Hematopoietic multipotent progenitor cell treated with erythropoietin and hydrocortisone succinate and interleukin-3 and kit ligand, for 4 days (in vitro differentiated cells): Measurements from ENCODE around the gene KMO.

ENCODE experiments used
- DNase-seq: peaks from one replicate; pipeline ENCODE4 v3.0.0-alpha.2; 2015

Gene KMO

DNA sequence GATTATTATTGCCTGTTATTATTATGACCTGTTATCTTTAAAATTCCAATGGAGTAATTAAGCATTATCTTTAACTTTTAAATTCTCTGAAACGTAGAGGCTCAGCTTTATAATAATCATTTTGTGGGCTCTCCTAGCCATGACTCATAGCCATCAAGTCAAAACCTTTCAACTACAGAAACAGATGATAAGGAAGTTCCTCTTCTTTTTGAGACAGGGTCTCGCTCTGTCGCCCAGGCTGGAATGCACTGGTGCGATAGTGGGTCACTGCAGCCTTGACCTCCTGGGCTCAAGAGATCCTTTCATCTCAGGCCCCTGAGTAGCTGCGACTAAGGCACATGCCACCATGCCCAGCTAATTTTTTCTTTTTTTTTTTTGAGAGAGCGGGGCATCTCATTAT, 64.5 kb downstream of the KMO start:
- peak; percentile 16 for DNase-seq

DNA sequence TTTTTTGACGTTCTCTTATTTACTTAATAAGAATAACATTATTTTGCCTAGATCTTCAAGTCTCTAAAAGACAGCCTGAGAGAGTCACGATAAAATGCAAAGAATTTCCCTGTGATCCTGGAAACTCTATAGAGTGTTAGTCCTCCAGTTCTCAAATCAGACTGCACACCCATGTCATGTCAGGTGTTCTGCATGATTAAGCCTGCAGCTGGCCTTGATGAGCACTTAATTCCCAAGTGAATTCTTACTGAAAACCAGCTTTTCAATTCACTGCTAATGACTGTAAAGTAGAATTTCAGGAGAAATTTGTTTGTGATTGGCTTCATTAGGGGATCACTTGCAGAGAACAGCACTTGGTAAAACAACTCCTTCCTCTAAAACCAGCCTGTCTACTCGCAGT, 66.1 kb downstream of the KMO start:
- DNase-seq: no peak

DNA sequence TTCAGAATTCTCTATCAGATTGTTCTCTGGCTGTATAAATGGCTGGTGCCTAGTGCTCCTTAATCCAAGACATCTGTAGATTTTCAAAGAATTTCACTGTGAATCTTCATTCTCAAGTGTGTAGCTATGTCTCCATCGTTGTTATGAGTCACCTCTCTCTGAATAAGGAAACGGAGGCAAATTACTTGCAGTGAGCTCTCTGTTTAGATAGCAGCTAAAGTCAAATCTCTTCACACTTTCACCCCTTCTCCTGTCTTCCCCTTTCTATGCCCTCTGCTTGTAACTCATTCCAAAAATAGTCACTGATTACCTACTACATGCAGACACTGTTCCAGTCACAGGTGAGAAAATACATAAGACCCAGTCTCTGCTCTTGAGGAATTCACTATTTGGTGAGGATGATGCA, 68.3 kb downstream of the KMO start:
- no peak for DNase-seq

DNA sequence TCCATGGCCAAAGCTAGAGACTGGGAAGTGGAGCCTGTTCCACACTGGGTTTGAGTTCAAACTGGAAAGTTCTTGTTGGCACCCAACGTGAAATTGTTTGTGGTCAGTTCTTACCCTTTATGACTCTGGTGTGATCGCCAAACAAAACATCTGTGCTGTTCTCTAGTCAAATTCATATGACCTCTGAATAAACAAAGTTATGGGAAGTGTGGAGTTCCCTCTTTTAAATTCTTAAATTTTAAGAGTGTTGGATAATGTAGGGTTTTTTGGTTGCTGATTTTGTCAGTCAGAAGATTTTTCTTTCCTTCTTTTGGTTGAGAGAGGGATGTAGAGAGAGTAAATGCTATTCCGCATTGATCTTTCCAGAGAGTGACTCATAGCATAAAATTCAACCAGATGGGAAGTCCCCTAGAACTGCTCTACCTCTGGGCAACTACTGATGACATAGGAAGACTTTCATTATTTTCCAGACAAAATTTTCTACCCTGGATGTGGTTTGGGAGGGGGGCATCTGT, 71.6 kb downstream of the KMO start:
- no peak for DNase-seq

DNA sequence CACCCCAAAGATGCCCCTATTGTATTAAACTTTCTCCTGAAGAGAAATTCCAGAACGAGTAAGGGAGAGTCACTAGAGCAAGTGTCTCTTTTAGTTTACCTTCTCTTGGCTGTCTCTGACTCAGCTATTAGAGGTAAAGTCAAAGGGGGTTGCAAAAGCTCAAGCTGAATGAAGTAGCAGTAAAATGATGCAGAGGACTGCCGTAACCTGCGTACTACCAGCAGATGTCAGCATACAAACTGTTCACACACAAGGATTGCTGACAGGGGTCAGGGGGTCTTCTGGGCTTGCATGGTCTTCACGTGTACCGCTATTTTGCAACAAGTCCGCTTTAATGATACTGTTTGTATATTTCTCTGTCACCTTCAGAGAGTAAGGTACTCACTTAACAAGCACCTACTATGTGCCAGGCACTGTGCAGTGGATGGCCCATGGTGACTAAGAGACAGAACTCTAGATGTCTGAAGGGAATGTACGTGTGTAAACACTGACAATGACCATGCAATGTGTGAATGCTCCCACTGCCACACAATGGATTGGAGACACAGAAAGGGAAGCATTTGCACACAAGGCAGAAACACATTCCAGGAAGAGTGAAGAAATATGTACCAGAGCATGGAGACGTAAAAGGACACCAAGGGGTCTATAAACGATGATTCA, 73.1 kb downstream of the KMO start:
- peak; percentile 42 for DNase-seq

DNA sequence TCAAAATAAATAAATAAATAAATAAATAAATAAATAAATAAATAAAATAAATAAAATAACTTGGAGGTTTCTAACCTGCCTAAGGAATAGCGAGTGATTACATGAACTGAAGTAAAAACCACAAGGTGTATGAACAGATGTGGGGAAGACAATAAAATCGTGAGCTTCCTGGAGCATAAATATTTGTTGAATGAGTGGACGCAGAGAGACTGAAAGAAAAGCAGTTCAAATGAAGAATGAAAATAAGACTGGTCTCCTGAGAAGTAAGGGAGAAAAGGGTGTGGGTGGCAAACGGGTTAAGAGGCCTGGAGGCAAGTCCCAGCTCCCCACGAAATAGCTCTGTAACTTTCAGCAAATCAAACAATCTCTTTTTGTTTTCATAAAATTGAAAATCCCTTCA, 74.4 kb downstream of the KMO start:
- DNase-seq: no peak

DNA sequence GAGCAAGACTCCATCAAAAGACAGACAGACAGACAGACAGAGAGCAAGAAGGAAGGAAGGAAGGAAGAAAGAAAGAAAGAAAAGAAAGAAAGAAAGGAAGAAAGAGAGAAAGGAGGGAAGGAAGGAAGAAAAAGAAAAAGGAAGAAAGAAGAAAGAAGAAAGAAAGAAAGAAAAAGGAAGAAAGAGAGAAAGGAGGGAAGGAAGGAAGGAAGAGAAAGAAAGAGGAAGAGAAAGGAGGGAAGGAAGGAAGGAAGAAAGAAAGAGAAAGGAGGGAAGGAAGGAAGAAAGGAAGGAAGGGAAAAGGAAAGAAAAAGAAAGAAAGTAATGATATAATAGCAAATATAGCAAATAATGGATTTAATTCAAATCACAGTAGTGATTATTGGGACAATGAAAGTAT, 75.3 kb downstream of the KMO start:
- DNase-seq: no peak

DNA sequence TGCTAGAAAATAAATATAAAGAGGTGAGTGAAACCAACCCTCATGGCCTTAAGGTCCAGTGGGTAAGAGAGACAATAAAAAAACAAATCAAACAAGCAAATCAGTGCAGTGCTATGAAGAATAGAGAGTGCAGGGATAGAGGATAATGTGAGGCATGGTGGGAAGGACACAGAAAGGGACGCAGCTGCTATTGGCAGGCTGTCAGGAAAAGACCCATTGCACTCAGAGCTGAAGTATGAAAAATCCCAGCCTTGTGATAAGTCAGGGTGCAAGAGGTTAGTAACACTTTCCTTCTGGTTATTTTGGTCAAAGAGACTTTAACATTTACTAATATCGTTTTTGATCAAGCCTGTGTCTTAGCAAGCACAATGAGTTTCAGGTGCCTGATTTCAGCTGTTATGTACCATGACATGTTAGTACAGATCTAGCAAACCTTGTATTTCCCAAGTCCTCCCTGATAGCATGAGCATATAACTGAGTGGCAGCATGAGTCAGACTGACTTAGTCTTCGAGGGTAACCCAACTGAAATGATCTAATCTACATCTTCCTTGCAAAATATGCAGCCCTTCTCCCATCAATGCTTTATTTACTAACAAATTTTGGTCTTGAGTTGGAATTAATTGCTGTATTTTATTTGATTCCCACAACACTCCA, 76.3 kb downstream of the KMO start:
- no peak for DNase-seq

DNA sequence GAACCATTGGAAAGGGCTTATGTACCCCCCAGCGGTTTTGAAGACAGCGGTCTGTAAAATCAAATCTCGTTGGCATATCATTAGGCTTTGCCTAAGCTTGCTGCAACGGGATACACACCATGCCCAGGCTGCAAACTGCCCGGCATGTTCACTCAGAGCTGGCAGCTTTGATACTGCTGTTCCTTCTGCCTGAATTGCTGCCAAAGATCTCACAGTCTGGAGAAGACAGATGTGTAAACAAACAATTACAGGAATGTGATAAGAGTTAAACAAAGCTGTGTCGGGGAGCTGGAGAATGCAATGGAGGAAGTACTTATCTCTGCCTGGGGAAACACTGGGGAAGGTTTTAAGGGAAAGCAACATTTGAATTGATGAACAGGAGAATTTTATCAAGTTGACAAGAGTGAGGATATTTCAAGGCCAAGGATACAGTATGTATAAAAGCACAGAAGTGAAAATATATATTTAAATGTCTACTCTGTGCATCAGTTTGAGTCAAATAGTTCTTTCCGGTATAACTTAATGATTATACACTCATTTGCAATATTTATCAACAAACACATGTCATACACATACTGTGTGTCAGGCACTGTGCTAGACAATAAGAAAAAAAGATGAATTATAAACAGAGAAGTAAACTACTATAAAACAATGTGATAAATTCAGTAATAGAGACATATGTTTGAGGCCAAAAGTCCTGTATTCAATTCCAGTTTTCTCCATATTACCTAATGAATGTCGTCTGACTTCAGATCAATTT, 78.1 kb downstream of the KMO start:
- DNase-seq: no peak

DNA sequence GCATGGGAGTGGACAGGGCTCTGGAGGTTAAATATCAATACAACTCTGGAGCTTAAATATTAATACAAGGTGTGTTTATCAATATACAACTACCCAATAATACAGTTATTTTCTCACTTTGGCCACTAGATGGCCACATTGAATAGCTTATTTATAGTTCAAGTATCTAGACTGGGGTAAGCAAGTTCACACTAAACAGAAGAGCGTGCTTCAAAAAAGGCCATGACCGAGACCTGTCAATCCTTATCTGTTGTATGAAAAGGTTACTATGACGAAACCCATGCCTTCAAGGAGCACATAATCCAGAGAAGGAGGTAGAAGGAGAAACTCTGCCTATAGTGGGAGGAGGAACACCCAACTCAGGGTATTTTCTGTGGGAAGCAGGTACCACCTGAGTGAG, 78.9 kb downstream of the KMO start:
- DNase-seq: peak; percentile 88

DNA sequence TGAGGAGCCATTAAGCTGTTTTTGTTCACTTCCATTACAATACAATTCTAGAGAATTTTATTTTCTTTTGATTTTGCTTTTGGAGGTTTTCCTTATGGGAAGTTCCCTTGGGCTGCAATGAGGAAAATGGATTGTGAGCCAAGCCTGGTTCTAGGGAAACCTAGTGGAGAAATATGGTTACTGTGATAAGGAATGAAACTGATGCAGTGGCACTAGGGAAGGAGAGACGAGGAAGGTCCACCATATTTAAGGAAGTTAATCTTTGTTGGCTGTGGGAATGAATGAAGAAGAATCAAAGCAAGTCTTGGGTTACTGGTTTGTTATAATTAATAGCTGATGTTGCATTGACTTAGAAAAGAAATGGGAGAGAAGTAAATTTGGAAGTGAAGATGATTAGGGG, 79.6 kb downstream of the KMO start:
- DNase-seq: no peak

DNA sequence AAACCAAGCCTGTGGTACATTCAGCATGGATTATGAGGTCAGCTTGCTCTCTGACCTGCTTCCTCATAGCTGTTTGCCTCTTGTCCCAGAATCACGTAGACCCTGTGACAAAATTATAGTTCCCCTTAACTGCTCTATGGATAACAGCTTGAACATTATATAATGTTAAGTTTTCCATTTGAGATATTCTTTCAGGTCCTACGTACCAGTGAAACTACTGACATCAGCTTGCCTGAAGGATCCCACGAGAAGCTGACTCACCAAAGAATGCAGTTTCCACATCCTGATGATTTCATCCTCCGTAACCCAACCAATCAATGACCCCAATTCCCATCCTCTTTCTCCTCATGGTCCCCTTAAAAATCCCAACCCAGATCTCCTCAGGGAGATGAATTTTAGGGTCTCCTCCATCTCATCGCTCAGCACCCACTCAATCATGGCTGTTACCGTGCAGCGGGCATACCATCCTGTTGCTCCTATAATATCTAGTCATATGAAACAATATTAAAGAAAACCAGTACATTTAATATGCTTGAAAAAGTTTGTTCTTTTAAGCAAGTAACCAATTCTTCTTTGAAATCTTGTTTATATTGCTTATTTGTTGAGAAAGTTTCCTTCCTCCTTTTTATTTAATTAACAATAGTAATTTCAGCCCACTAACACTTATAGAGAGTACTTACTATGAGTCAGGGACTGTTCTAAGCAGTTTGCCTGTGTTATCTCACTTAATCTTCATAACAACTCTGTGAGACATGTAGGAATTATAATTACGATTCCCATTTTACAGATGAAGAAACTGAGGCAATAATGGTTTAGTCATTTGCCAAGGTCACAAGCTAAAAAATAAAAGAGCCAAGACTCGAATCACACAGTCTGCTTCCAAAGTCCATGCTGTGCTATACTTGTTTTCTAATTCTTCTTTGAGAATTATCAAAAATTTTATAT, 80.6 kb downstream of the KMO start:
- no peak for DNase-seq

DNA sequence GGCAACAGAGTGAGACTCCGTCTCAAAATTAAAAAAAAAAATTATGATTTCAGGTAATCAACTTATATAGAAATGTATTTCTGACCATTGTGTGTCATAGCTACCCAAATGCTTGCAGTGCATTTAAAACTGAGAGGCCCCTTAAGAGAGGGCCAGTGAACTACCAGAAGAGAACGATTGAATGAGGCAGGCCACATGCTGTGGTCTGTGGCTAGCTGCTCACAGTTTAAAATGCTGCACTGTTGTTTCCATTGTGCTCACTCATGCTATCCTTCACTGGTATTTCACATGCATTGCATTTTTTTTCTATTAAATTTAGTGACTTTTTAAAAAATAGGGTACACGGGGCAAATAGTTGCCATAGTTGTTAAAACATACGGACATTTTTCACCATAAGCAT, 82.0 kb downstream of the KMO start:
- DNase-seq: no peak

DNA sequence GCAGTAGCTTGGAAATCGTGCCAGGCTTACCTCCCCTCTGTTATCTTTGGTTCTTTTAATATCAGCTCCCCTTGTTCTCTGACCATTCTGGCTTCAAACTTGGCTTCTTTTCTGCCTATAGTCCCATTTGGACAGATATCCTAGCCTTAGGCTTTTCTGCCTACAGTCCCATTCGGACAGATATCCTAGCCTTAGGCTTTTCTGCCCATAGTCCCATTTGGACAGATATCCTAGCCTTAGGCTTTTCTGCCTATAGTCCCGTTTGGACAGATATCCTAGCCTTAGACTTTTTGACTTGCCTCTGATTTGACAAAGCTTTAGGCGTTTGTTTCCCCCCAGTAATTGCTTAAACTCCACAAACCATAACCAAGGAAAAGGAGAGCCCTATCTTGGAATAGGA, 82.4 kb downstream of the KMO start:
- DNase-seq: no peak

DNA sequence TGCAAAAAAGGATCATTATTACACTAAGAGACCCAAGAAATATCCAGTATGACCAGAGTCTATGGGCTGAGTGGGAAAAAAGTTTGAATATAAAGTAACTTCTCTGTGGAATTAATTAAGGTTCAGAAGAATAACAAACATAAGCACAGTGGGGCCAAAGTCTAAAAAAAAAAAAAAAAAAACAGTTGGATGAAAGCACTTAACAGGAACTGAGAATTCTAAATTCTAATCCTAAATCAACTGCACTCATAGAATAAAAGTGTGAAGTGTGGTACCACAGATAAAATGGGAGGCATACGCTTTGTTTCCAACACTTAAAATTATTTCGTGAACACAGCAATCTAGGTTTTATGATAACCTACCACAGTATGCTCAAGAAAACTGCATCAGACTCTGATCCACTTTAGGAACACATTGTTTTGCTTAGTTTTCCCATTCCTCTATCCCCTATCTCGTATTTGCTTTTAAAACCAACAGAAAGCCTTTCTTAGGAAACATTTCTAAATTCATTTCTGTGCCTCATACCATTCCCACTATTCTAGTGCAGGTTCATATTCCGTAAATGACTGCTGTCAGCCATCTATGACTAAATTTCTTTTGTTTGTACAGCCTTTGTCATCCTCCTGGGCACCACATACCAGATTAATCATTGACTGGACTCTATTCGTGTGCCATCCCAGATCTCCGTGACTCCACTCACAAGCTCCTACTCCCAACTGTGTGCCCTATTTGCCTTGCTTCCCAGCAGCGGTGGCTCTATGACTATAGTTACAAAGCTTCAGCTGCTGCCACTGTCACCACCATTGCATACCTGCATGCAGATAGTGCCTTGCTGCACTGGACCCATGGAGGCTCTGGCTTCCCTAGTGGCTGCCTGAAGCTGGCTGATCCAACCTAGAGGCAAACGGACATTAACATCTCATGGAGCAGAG, 83.1 kb downstream of the KMO start:
- DNase-seq: no peak

DNA sequence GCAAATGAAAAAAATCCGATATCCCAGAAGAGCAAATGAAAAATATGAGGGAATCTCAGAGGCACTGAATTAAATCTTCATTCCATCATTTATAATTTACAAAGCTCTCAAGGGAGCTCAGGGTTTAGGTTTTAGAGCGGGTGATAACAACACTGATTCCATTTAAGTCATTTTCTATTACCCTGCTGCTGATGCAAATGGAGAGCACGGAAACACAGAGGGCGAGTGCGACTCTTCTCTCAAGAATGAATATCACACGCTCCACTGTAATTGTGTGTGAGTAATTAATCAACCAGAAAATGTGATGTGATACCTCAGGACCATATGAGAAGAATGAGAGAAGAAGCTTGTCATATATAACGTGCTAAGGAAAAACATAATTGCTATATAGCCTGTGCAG, 85.2 kb downstream of the KMO start:
- DNase-seq: no peak

DNA sequence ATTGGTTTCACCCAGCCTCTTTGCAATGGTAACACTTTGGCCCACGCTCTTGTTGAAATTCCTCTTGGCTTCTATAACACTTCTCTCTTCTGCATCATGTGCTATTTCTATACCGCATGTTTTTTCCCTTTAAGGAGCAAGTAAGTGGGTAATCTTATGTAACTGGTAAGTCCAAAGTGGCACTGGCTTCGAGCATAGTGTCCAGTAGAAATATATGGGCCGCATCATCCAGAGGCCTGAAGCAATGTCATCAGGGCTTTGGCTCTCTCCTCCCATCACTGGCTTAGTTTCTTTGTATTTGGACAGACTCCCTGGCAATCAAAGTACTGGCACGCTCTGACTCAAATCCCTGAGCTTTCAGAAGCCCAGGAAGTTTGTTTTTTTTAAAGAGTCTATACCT, 90.5 kb downstream of the KMO start:
- DNase-seq: no peak

DNA sequence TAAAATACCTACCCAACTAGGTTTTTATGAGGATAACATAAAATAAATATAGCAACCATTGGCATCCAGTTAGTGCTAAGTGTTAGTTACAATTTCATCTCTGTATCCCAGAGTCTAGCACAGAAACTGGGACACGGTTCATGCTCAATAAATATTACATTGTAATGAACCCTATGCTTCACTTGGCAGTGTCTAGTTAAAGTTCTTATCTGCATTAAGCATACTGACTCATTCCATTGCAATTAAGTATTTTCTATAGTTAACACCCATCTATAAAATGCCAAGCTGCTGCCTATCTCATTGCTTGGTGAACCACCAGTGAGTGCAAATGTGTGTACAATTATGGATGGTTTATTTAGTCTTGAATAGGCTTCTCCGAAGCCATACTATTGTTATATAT, 92.8 kb downstream of the KMO start:
- peak; percentile 51 for DNase-seq

DNA sequence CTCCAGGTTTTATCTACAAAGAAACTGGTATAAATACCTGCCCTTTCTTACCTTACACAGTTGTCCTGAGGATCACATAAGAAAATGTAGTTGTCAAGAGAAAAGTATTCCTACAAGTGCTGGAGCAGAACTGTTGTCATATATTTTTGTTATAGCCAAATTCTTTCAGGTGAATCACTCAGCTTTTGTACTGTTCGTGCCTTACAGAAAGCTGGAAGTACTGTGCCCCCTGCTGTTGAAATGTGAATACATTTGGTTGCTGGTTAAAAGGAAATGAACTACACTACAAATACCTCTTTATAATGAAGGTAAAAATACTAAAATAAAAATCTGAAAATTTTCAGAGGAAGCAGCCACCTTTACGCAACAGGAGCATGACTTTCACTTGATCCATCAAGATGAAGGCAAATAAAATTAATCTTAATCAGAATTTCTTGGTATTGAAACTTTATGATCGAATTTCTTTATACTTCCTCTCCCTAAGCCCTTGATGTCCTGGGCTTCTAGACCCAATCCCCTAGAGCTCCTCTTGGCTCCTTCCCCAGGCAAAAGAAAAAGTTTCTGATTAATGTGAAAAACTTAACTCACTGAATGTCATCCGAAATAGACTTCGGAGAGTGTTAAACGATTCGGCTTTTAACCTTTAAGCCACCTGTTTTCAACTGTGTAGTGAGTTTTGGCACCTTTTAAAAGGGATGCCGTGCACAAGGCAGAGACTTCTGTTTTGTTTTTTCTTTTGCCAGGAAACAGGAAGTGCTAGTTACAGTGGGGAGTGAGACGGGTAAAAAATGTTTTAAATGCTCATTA, 95.5 kb downstream of the KMO start:
- DNase-seq: peak; percentile 85

DNA sequence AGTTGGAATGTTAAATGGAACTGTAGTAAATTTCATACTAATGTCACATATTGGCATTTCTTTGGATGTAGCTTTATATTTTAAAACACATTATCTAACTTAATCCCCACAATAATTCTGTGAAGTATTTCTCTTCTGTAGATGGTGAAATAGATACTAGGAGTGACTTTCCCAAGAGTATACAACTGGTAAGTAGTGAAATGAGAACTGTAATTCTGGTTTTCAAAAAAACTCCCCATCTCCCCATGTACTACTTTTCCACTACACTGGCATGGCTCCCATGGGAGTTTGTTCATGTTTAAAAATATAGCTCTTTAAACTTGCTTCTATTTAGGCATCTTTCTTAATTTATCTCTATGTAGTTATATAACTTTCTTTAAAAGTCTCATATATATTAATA, 97.8 kb downstream of the KMO start:
- no peak for DNase-seq

DNA sequence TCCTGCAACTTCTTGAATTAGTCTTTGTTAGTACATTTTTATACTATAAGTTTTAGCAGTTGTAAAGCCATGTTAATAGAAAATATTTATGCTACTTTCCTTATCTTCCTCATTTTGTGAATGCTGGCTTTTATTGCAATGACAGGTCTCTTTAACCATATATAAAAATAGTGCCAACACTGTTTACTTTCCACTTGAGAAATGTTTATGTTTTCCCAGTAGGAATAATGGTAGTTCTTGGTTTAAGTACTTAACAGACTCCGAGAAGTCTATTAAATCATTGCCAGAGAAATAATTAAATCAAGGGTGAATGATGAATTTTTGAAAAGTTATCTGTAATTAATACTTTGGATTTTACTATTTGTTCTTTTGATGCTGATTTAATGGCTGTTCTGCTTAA, 98.3 kb downstream of the KMO start:
- DNase-seq: no peak
